HG02610 (cell line): ENCODE results near the gene KCP.
A peak's percentile ranks its signal among the peaks of the same experiment; 100 is the strongest.

Source experiments
- ATAC-seq: cut with Tn5 transposase; IDR thresholded peaks from one replicate; pipeline ENCODE4 v1.9.1; 2021; ENCODE audit warnings: mild to moderate bottlenecking, moderate library complexity; ENCODE audit not compliant: unreplicated experiment

KCP gene

GRCh38 chr7:128876586-128876977, 33.9 kb downstream of the KCP start:
- ATAC-seq = no peak

DNA sequence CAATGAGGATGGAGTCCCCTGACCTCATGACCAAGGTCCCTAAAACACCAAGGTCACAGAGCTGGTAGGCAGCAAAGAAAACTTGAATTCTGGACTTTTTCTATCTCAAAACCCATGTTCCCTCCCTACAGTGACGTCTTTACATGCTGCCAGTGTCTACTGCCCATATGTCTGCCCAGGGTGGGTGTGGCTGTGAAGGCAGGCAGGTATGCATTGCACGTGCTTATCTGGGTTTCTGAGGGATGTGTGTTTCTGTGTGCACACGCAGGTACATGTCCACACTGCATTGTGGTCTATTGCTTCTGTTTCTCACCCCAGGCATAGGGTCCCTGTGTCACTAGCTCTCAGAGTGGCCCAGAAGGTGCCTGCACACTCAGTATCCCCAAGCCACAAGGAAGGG, 34.4 kb downstream of the KCP start:
- ATAC-seq = no peak

DNA sequence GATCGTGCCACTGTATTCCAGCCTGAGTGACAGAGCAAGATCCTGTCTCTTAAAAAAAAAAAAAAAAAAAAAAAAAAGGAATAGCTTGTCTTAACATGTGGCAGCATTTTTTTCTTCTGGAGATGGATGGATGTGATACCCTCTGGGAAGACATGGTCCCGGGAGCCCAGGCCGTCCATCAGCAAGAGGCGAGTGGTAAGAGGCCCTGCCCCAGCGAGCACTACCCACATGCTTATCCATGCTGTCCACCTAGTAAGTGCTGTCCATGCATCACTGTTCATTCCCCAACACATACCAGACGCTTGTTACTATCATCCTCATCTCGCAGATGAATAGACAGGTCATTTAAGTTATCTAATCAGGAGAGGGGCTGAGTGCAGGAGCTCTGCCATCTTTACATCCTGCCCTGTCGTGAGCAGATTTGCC, 35.0 kb downstream of the KCP start:
- no peak for ATAC-seq

DNA sequence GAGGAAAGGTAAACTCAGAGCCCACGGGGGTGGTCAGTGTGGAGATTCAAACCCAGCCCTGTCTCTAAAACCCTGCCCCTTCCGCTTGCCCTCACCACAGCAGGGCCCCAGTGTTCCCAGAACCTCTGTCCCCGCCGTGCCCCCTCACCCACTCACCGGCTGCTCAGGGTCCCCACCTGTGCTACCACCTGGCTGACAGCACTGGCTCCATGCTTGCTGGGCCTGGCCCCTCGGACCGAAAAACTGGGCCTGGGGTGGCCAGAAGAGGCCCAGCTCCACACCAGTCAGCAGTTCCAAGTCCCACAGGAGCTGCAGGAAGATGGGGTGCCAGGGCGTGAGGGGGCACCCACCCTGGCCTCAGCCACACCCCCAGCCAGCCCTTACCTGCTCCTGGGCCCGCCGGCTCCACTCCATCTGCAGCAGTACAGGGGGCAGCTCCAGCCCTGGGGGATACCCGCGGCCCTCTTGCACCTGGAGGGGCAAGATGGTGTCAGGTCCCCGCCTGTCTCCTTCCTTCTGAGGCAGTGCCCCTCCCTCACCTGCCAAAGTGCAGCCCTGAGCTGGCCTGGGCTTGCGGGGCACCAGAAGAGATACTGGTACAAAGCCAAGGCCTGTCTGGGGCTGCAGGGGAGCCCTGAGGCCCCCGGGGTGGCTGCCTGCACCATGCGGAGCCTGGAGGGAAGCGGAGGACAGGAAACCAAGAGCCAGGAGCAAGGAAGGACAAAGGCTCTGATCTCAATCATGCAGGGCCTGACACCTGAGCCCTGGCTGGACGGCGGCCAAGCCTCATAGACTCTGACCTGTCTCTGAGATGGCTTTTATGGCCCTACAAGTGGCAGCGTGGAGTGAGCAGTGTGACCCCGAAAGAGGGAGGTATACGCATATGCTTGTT, 36.1 kb downstream of the KCP start:
- no peak for ATAC-seq

GRCh38 chr7:128873234-128873633, 37.3 kb downstream of the KCP start:
- ATAC-seq = no peak

GRCh38 chr7:128872394-128872824, 38.1 kb downstream of the KCP start:
- no peak for ATAC-seq

GRCh38 chr7:128871050-128871449, 39.5 kb downstream of the KCP start:
- no peak for ATAC-seq

DNA sequence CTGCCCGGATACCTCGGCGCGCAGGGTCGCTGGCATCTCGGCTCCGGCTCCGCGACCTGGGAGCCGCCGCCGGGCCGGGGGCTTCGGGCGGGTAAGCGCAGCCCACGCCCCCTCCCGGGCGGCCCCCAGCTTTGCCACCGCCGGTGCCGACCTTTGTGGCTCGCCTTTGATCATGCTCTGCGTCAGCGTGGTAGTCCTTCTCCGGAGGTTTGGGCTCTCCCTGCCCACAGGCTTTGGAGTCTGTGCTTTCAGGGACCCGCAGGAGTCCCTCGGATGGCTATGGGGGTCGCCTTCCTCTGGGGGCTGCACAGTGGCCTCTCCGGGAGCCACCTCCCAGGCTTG, 40.6 kb downstream of the KCP start:
- ATAC-seq = peak; percentile 15

GRCh38 chr7:128869138-128869943, 41.2 kb downstream of the KCP start:
- peak; percentile 65 for ATAC-seq

- ATAC-seq = no peak
Measured at GRCh38 chr7:128868624-128869137, 41.8 kb downstream of the KCP start.

GRCh38 chr7:128867842-128868623, 42.5 kb downstream of the KCP start:
- no peak for ATAC-seq

DNA sequence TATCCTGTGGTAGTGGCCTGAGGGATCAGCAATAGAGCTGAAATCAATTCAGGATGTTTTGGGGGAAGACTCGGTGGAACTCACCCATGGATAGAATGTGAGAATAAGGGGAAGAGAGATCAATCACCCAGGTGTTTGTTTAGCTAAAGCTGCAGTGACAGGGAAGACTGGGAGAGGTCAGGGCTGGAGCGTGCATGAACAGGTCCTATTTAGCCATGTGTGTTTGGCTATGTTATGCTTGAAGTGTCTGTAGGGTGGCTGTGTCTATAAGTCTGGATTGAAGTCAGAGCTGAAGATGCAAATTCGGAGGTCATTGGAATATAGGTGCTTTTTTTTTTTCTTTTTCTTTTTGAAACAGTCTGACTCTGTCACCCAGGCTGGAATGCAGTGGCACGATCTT, 43.3 kb downstream of the KCP start:
- no peak for ATAC-seq

DNA sequence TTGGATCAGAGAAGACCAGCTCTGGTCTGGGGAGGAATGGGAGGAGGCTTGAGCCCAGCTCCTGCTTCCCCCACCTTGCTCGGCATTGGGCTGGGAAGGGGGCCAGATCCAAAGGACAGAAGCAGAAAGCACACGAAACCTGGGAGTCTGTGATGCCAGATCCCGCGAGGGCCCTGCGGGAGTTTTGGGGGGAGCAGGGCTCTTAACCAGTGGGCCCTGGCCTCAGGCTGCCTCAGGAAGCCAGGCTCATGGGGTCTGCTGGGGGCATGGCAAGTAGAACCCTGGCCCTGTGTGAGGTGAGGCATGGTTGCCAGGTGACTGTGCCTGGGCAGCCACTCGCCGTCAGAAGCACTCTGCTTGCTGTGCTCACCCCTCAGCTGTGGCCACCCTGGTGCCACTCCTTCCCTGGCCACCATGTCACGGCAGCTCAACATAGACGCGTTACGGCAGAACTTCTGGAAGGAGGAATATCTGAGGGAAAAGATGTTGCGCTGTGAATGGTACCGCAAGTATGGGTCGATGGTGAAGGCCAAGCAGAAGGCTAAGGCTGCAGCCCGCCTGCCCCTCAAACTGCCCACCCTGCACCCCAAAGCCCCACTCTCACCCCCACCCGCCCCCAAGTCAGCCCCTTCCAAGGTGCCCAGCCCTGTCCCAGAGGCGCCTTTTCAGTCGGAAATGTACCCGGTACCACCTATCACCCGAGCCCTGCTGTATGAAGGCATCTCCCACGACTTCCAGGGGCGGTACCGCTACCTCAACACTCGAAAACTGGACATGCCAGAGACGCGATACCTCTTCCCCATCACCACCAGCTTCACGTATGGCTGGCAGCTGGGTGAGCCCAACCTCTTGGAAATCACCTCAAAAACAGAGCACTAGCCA, 44.3 kb downstream of the KCP start:
- no peak for ATAC-seq

DNA sequence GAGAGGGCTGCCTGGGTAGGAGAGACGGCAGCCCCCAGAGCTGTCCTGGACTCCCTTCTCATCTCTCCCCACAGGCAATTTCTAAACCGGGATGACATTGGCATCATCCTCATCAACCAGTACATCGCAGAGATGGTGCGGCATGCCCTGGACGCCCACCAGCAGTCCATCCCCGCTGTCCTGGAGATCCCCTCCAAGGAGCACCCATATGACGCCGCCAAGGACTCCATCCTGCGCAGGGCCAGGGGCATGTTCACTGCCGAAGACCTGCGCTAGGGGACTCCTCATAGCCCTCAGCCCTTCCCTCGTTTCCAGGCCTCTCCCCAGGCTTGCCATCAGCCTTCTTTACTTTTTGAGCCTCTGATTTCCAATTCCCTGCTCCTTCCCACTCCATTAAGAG, 45.2 kb downstream of the KCP start:
- no peak for ATAC-seq

DNA sequence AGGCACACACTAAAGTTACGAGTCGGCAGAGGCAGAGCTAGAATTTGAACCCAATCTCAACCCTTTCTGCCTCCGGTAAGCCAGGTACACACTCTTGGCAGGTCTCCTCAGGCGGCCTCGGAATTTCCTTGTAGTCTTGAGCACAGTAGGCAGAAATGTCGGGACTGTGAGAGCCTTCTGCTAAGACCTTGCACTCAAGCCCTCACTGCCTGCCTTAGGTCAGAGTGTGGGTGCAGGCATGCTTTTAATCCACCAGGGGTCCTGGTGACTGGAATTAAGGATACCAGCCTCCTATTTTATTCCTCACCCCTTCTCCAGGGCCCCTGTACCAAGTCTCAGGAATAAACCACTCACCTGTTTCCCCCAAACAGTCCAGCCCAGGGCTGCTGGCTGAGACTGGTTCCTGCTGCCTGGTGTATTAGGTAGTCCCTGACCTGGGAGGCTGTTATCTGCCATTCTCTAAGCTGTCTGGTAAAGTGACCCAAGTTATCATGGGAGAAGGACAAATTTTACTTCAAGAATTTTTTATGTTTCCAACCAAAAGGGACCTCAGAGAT, 47.0 kb downstream of the KCP start:
- peak; percentile 42 for ATAC-seq

GRCh38 chr7:128862571-128863432, 47.7 kb downstream of the KCP start, which contains the start of gene ATP6V1F:
Gene ATP6V1F (plus strand): TSS chr7:128862856. CDS start chr7:128862905, 49 bp downstream.
- peak; percentile 90 for ATAC-seq

DNA sequence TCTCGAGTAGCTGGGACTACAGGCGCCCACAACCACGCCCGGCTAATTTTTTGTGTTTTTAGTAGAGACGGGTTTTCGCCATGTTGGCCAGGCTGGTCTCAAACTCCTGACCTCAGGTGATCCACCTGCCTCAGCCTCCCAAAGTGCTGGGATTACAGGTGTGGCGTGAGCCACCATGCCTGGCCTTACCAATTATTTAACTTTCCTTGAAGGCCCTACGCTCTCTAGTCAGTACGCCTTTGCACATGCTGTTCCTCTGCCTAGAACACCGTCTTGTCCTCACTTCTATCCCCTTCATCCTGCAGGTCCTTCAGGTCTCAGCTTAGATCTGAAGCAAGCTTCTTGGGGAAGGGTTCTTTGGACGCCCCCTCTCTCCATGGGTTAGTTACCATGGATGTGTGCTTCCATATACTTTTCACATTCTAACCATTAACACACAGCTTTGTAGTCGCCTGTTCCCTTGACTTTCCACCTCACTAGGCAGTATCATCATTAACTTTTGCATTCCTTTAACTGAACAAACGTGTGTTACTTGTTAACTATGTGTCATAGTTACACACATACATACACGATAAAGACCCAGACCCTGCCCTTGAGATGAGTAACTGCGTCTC, 48.4 kb downstream of the KCP start:
- no peak for ATAC-seq
